ENCODE data around the gene APOA5. TPM values are rescaled to one million over a fixed set of nuclear protein-coding genes. Genes with fewer than 3 reads are reported as not detected.

The APOA5 gene
- total and polyA plus RNA-seq, 2 of the 13 experiments (the other 11 are each of a cell fraction or from before 2014, with no cell fraction given) = 44.0 to 49.1 TPM

- no peak for TF ChIP-seq ZNF343 (CRISPR knock-in tag; IDR thresholded peaks at IDR 0.05)
- no peak for TF ChIP-seq U2AF2 (IDR thresholded peaks at IDR 0.05; ENCODE audit: low read depth, low read length)
- TF ChIP-seq SRSF4 (IDR thresholded peaks at IDR 0.05; ENCODE audit: low read depth, low read length, poor library complexity, severe bottlenecking) = no peak
- TF ChIP-seq MAF1 (CRISPR knock-in tag; IDR thresholded peaks at IDR 0.05; ENCODE audit: borderline replicate concordance) = no peak
- no peak for TF ChIP-seq ZNF775 (CRISPR knock-in tag; IDR thresholded peaks at IDR 0.05; ENCODE audit: borderline replicate concordance)
- TF ChIP-seq SMAD3 (CRISPR knock-in tag; IDR thresholded peaks at IDR 0.05) = no peak
- TF ChIP-seq RARA (CRISPR knock-in tag; IDR thresholded peaks at IDR 0.05) = 0 out of 2 replicates have a peak, but pooled peaks have one; percentile 25
- TF ChIP-seq MLX (CRISPR knock-in tag; IDR thresholded peaks at IDR 0.05) = 0 out of 2 replicates have a peak, but pooled peaks have one; percentile 14
- TF ChIP-seq WIZ (CRISPR knock-in tag; IDR thresholded peaks at IDR 0.05) = no peak
- TF ChIP-seq ARNTL (CRISPR knock-in tag; IDR thresholded peaks at IDR 0.05) = no peak
- peak; percentile 38 for TF ChIP-seq PCBP2 (optimal IDR thresholded peaks at IDR 0.05; ENCODE audit: low read depth, low read length, poor library complexity, severe bottlenecking)
- TF ChIP-seq THRA (CRISPR knock-in tag; IDR thresholded peaks at IDR 0.05; ENCODE audit: borderline replicate concordance) = no peak
- no peak for TF ChIP-seq JUNB (CRISPR knock-in tag; IDR thresholded peaks at IDR 0.05; ENCODE audit: borderline replicate concordance)
- TF ChIP-seq ZNF589 (CRISPR knock-in tag; conservative IDR thresholded peaks at IDR 0.05) = peak; percentile 10; the same call in 1 of the 2 replicates
- TF ChIP-seq ZNF580 (CRISPR knock-in tag; IDR thresholded peaks at IDR 0.05; ENCODE audit: borderline replicate concordance, low read depth) = peak; percentile 72; the same call in 1 of the 2 replicates
- TF ChIP-seq REL (CRISPR knock-in tag; conservative IDR thresholded peaks at IDR 0.05) = 0 out of 2 replicates have a peak, but pooled peaks have one; percentile 19
- TF ChIP-seq ZNF331 (CRISPR knock-in tag; IDR thresholded peaks at IDR 0.05) = no peak
- 0 out of 2 replicates have a peak, but pooled peaks have one; percentile 43 for TF ChIP-seq ZFP36L2 (CRISPR knock-in tag; IDR thresholded peaks at IDR 0.05)
- peak; percentile 84; the same call in 1 of the 2 replicates for TF ChIP-seq ZNF724P (CRISPR knock-in tag; IDR thresholded peaks at IDR 0.05; ENCODE audit: borderline replicate concordance)
- TF ChIP-seq ZNF446 (CRISPR knock-in tag; IDR thresholded peaks at IDR 0.05) = 0 out of 2 replicates have a peak, but pooled peaks have one; percentile 62
- peak; percentile 70; the same call in 1 of the 2 replicates for TF ChIP-seq ZNF362 (CRISPR knock-in tag; IDR thresholded peaks at IDR 0.05; ENCODE audit: borderline replicate concordance)
- TF ChIP-seq MIXL1 (CRISPR knock-in tag; IDR thresholded peaks at IDR 0.05) = no peak
- TF ChIP-seq ZNF773 (CRISPR knock-in tag; IDR thresholded peaks at IDR 0.05; ENCODE audit: borderline replicate concordance) = no peak
- peak; percentile 80 for TF ChIP-seq MAX (IDR thresholded peaks at IDR 0.05)
- TF ChIP-seq CENPT (CRISPR knock-in tag; IDR thresholded peaks at IDR 0.05; ENCODE audit: low read depth) = no peak
- no peak for TF ChIP-seq NFYB (CRISPR knock-in tag; IDR thresholded peaks at IDR 0.05)
Observed at GRCh38 chr11:116787786-116788486, 3.7 kb downstream of the APOA5 start, which contains the start of gene ZPR1 (continued).

All from HepG2 (cell line).